Measurements from ENCODE around the gene LRP6.

Gene LRP6

GRCh38 chr12:12086973-12087692 lies 179.7 kb downstream of the LRP6 start:
- Histone ChIP-seq H4K20me1 (ENCODE audit: control insufficient read depth, insufficient read depth, low read depth, low read length) (no peaks in the 10 kb centered on the region), H3K79me2 (ENCODE audit: control insufficient read depth, low read length) (no peaks in the 10 kb centered on the region), H3K9me3 (ENCODE audit: control insufficient read depth, insufficient read depth, low read length) (no peaks in the 10 kb centered on the region), H3K36me3 (ENCODE audit: control insufficient read depth, low read length) (no peaks in the 10 kb centered on the region), H3K4me3 (ENCODE audit: low read length) (no peak overlapping the region), H3K4me2 (ENCODE audit: low read length) (no peak overlapping the region), H3K27ac (ENCODE audit: low read depth, low read length) (no peak overlapping the region), H3K9me2 (replicated peaks; ENCODE audit: control insufficient read depth, low read length) (no peaks in the 10 kb centered on the region), H3K4me1 (ENCODE audit: control insufficient read depth, low read length) (no peaks in the 10 kb centered on the region), H3K27me3 (ENCODE audit: control insufficient read depth, low read length) (peaks cover 9% of the 10 kb centered on the region), H3F3A (ENCODE audit: control insufficient read depth, insufficient read depth) (no peaks in the 10 kb centered on the region)
- TF ChIP-seq EZH2phosphoT487 (IDR thresholded peaks at IDR 0.05; ENCODE audit: borderline replicate concordance, low read length) = no peak
- TF ChIP-seq, protein P1, sequence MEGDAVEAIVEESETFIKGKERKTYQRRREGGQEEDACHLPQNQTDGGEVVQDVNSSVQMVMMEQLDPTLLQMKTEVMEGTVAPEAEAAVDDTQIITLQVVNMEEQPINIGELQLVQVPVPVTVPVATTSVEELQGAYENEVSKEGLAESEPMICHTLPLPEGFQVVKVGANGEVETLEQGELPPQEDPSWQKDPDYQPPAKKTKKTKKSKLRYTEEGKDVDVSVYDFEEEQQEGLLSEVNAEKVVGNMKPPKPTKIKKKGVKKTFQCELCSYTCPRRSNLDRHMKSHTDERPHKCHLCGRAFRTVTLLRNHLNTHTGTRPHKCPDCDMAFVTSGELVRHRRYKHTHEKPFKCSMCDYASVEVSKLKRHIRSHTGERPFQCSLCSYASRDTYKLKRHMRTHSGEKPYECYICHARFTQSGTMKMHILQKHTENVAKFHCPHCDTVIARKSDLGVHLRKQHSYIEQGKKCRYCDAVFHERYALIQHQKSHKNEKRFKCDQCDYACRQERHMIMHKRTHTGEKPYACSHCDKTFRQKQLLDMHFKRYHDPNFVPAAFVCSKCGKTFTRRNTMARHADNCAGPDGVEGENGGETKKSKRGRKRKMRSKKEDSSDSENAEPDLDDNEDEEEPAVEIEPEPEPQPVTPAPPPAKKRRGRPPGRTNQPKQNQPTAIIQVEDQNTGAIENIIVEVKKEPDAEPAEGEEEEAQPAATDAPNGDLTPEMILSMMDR (IDR thresholded peaks at IDR 0.05; ENCODE audit: low read depth, low read length, poor library complexity, severe bottlenecking) = no peak

DNA sequence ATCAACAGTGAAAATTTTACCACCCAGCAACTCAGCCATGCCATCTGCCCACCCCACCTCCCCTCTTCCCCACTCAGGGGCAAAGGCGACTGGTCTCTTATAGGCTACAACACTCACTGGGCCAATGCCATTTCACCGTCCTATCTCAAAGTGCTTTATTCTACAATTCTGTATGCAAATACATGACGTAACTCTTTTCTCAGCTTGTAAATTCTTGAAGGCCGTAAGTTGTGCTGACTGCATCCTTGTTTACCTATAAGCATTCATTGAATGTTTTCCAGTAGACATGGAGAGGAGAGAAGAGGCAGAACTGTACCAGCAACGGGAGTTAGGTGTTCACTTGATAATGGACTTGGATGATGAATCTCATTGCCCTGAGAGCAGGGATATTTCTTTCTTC lies 180.5 kb downstream of the LRP6 start:
- Histone ChIP-seq H3K4me2 (ENCODE audit: low read length) (no peak overlapping the region), H3K27me3 (ENCODE audit: control insufficient read depth, low read length) (peaks cover 4% of the 10 kb centered on the region), H3F3A (ENCODE audit: control insufficient read depth, insufficient read depth) (no peaks in the 10 kb centered on the region), H3K9me3 (ENCODE audit: control insufficient read depth, insufficient read depth, low read length) (no peaks in the 10 kb centered on the region), H3K79me2 (ENCODE audit: control insufficient read depth, low read length) (no peaks in the 10 kb centered on the region), H3K9me2 (replicated peaks; ENCODE audit: control insufficient read depth, low read length) (no peaks in the 10 kb centered on the region), H3K4me1 (ENCODE audit: control insufficient read depth, low read length) (no peaks in the 10 kb centered on the region), H3K4me3 (ENCODE audit: low read length) (no peak overlapping the region), H3K27ac (ENCODE audit: low read depth, low read length) (no peak overlapping the region), H3K36me3 (ENCODE audit: control insufficient read depth, low read length) (no peaks in the 10 kb centered on the region), H4K20me1 (ENCODE audit: control insufficient read depth, insufficient read depth, low read depth, low read length) (no peaks in the 10 kb centered on the region)
- TF ChIP-seq, protein P1 (IDR thresholded peaks at IDR 0.05; ENCODE audit: low read depth, low read length, poor library complexity, severe bottlenecking) = no peak
- TF ChIP-seq EZH2phosphoT487 (IDR thresholded peaks at IDR 0.05; ENCODE audit: borderline replicate concordance, low read length) = no peak

GRCh38 chr12:12083688-12084087 lies 183.2 kb downstream of the LRP6 start:
- H4K20me1 ChIP-seq (ENCODE audit: control insufficient read depth, insufficient read depth, low read depth, low read length) = no peaks in the 10 kb centered on the region
- TF ChIP-seq, protein P1 (IDR thresholded peaks at IDR 0.05; ENCODE audit: low read depth, low read length, poor library complexity, severe bottlenecking) = no peak
- no peak for TF ChIP-seq EZH2phosphoT487 (IDR thresholded peaks at IDR 0.05; ENCODE audit: borderline replicate concordance, low read length)
- no peaks in the 10 kb centered on the region for H3K9me3 ChIP-seq (ENCODE audit: control insufficient read depth, insufficient read depth, low read length)
- no peak overlapping the region for H3K4me2 ChIP-seq (ENCODE audit: low read length)
- H3K79me2 ChIP-seq (ENCODE audit: control insufficient read depth, low read length) = no peaks in the 10 kb centered on the region
- no peaks in the 10 kb centered on the region for H3K9me2 ChIP-seq (replicated peaks; ENCODE audit: control insufficient read depth, low read length)
- H3K27me3 ChIP-seq (ENCODE audit: control insufficient read depth, low read length) = no peaks in the 10 kb centered on the region
- H3K4me3 ChIP-seq (ENCODE audit: low read length) = no peak overlapping the region
- H3F3A ChIP-seq (ENCODE audit: control insufficient read depth, insufficient read depth) = no peaks in the 10 kb centered on the region
- H3K36me3 ChIP-seq (ENCODE audit: control insufficient read depth, low read length) = no peaks in the 10 kb centered on the region
- H3K4me1 ChIP-seq (ENCODE audit: control insufficient read depth, low read length) = no peaks in the 10 kb centered on the region
- H3K27ac ChIP-seq (ENCODE audit: low read depth, low read length) = no peak overlapping the region
